ENCODE data around the gene PSME3.

Gene PSME3

GRCh38 chr17:42798383-42799380 is 34.5 kb upstream of the PSME3 start, which contains the start of the genes CNTD1 and COA3:
Gene CNTD1, plus strand, starts transcription at chr17:42798861. Its CDS starts 207 bp downstream, at chr17:42799068.
Gene COA3, minus strand, starts transcription at chr17:42798704. Its CDS starts 23 bp downstream, at chr17:42798681.
- no peaks in the 10 kb centered on the region for H3K27me3 Mint-ChIP-seq
- peak within 1 kb of the TSS; percentile 87 for H3K27ac Mint-ChIP-seq (ENCODE audit: low read depth)
- ATAC-seq (replicated peaks; ENCODE audit: extremely low read depth, poor library complexity, severe bottlenecking) (peak; percentile 97), DNase-seq (ENCODE audit: low spot score in 2 of 2) (peak; percentile 49 to 50)
- peaks cover 14% of the 10 kb centered on the region for H3K4me1 Mint-ChIP-seq
- peaks cover 13% of the 10 kb centered on the region for H3K36me3 Mint-ChIP-seq (ENCODE audit: insufficient read depth)
- H3K4me3 Mint-ChIP-seq = peak within 1 kb of the TSS; percentile 90
- no peaks in the 10 kb centered on the region for H3K9me3 Mint-ChIP-seq

GRCh38 chr17:42803074-42803883 is 29.9 kb upstream of the PSME3 start:
- Mint-ChIP-seq H3K9me3 (no peaks in the 10 kb centered on the region), H3K4me3 (no peak overlapping the region), H3K4me1 (peaks cover 7% of the 10 kb centered on the region), H3K36me3 (ENCODE audit: insufficient read depth) (peaks cover 8% of the 10 kb centered on the region), H3K27ac (ENCODE audit: low read depth) (no peak overlapping the region), H3K27me3 (no peaks in the 10 kb centered on the region)
- ATAC-seq (replicated peaks; ENCODE audit: extremely low read depth, poor library complexity, severe bottlenecking) (no peak), DNase-seq (ENCODE audit: low spot score in 2 of 2) (no peak)

- no peaks in the 10 kb centered on the region for H3K4me1 Mint-ChIP-seq
- peaks cover 8% of the 10 kb centered on the region for H3K36me3 Mint-ChIP-seq (ENCODE audit: insufficient read depth)
- ATAC-seq (replicated peaks; ENCODE audit: extremely low read depth, poor library complexity, severe bottlenecking) = no peak
- no peak overlapping the region for H3K4me3 Mint-ChIP-seq
- H3K27me3 Mint-ChIP-seq = no peaks in the 10 kb centered on the region
- H3K27ac Mint-ChIP-seq (ENCODE audit: low read depth) = no peak overlapping the region
- H3K9me3 Mint-ChIP-seq = no peaks in the 10 kb centered on the region
- DNase-seq (ENCODE audit: low spot score in 2 of 2) = no peak
Measured at GRCh38 chr17:42804918-42805367, 28.3 kb upstream of the PSME3 start.

- no peaks in the 10 kb centered on the region for H3K4me1 Mint-ChIP-seq
- no peak overlapping the region for H3K4me3 Mint-ChIP-seq
- H3K9me3 Mint-ChIP-seq = no peaks in the 10 kb centered on the region
- DNase-seq (ENCODE audit: low spot score in 2 of 2) (no peak), ATAC-seq (replicated peaks; ENCODE audit: extremely low read depth, poor library complexity, severe bottlenecking) (no peak)
- H3K36me3 Mint-ChIP-seq (ENCODE audit: insufficient read depth) = peaks cover 17% of the 10 kb centered on the region
- H3K27ac Mint-ChIP-seq (ENCODE audit: low read depth) = no peak overlapping the region
- H3K27me3 Mint-ChIP-seq = no peaks in the 10 kb centered on the region
Measured at GRCh38 chr17:42806249-42806648, 26.9 kb upstream of the PSME3 start.

GRCh38 chr17:42809250-42809649 is 23.9 kb upstream of the PSME3 start:
- H3K27me3 Mint-ChIP-seq = no peaks in the 10 kb centered on the region
- no peak for DNase-seq (ENCODE audit: low spot score in 2 of 2)
- no peak for ATAC-seq (replicated peaks; ENCODE audit: extremely low read depth, poor library complexity, severe bottlenecking)

GRCh38 chr17:42814633-42815399 is 18.4 kb upstream of the PSME3 start:
- ATAC-seq (replicated peaks; ENCODE audit: extremely low read depth, poor library complexity, severe bottlenecking) = no peak
- peaks cover 84% of the 10 kb centered on the region for H3K36me3 Mint-ChIP-seq (ENCODE audit: insufficient read depth)

More at GRCh38 chr17:42809250-42809649, 23.9 kb upstream of the PSME3 start:
- Mint-ChIP-seq H3K4me1 (no peaks in the 10 kb centered on the region), H3K4me3 (no peak overlapping the region), H3K27ac (ENCODE audit: low read depth) (no peak overlapping the region), H3K9me3 (no peaks in the 10 kb centered on the region), H3K36me3 (ENCODE audit: insufficient read depth) (peaks cover 42% of the 10 kb centered on the region)

GRCh38 chr17:42817866-42818265 is 15.3 kb upstream of the PSME3 start:
- H3K27ac Mint-ChIP-seq (ENCODE audit: low read depth) = no peak overlapping the region
- H3K4me1 Mint-ChIP-seq = peaks cover 10% of the 10 kb centered on the region
- no peaks in the 10 kb centered on the region for H3K9me3 Mint-ChIP-seq
- H3K36me3 Mint-ChIP-seq (ENCODE audit: insufficient read depth) = peaks cover 77% of the 10 kb centered on the region
- ATAC-seq (replicated peaks; ENCODE audit: extremely low read depth, poor library complexity, severe bottlenecking) (no peak), DNase-seq (ENCODE audit: low spot score in 2 of 2) (no peak)
- H3K27me3 Mint-ChIP-seq = no peaks in the 10 kb centered on the region
- no peak overlapping the region for H3K4me3 Mint-ChIP-seq

More at GRCh38 chr17:42814633-42815399, 18.4 kb upstream of the PSME3 start:
- Mint-ChIP-seq H3K27ac (ENCODE audit: low read depth) (no peak overlapping the region), H3K4me1 (no peaks in the 10 kb centered on the region), H3K27me3 (no peaks in the 10 kb centered on the region), H3K4me3 (no peak overlapping the region), H3K9me3 (no peaks in the 10 kb centered on the region)
- DNase-seq (ENCODE audit: low spot score in 2 of 2) = no peak

- Mint-ChIP-seq H3K36me3 (ENCODE audit: insufficient read depth) (peaks cover 76% of the 10 kb centered on the region), H3K4me1 (peaks cover 11% of the 10 kb centered on the region), H3K9me3 (no peaks in the 10 kb centered on the region), H3K27ac (ENCODE audit: low read depth) (peak overlapping the region; percentile 61), H3K27me3 (no peaks in the 10 kb centered on the region), H3K4me3 (no peak overlapping the region)
- no peak for DNase-seq (ENCODE audit: low spot score in 2 of 2)
- no peak for ATAC-seq (replicated peaks; ENCODE audit: extremely low read depth, poor library complexity, severe bottlenecking)
Measured at GRCh38 chr17:42818379-42818778, 14.8 kb upstream of the PSME3 start.

- peaks cover 23% of the 10 kb centered on the region for H3K4me1 Mint-ChIP-seq
- H3K4me3 Mint-ChIP-seq = no peak overlapping the region
- peaks cover 69% of the 10 kb centered on the region for H3K36me3 Mint-ChIP-seq (ENCODE audit: insufficient read depth)
- no peak for ATAC-seq (replicated peaks; ENCODE audit: extremely low read depth, poor library complexity, severe bottlenecking)
- no peaks in the 10 kb centered on the region for H3K9me3 Mint-ChIP-seq
- no peak overlapping the region for H3K27ac Mint-ChIP-seq (ENCODE audit: low read depth)
- peak in 1 of 2 donors; percentile 34 for DNase-seq (ENCODE audit: low spot score in 2 of 2)
- no peaks in the 10 kb centered on the region for H3K27me3 Mint-ChIP-seq
Measured at GRCh38 chr17:42819939-42820535, 13.2 kb upstream of the PSME3 start.

- no peaks in the 10 kb centered on the region for H3K9me3 Mint-ChIP-seq
- peaks cover 60% of the 10 kb centered on the region for H3K36me3 Mint-ChIP-seq (ENCODE audit: insufficient read depth)
- peaks cover 23% of the 10 kb centered on the region for H3K4me1 Mint-ChIP-seq
- H3K27ac Mint-ChIP-seq (ENCODE audit: low read depth) = no peak overlapping the region
- DNase-seq (ENCODE audit: low spot score in 2 of 2) = no peak
- no peak for ATAC-seq (replicated peaks; ENCODE audit: extremely low read depth, poor library complexity, severe bottlenecking)
- H3K27me3 Mint-ChIP-seq = no peaks in the 10 kb centered on the region
- H3K4me3 Mint-ChIP-seq = no peak overlapping the region
Measured at GRCh38 chr17:42821176-42821575, 12.0 kb upstream of the PSME3 start.

GRCh38 chr17:42827472-42827871 is 5.7 kb upstream of the PSME3 start:
- peaks cover 19% of the 10 kb centered on the region for H3K4me1 Mint-ChIP-seq
- no peak for ATAC-seq (replicated peaks; ENCODE audit: extremely low read depth, poor library complexity, severe bottlenecking)
- no peaks in the 10 kb centered on the region for H3K9me3 Mint-ChIP-seq
- no peak for DNase-seq (ENCODE audit: low spot score in 2 of 2)
- H3K4me3 Mint-ChIP-seq = no peak overlapping the region
- H3K27ac Mint-ChIP-seq (ENCODE audit: low read depth) = no peak overlapping the region
- H3K27me3 Mint-ChIP-seq = peaks cover 13% of the 10 kb centered on the region
- peaks cover 13% of the 10 kb centered on the region for H3K36me3 Mint-ChIP-seq (ENCODE audit: insufficient read depth)
